HG02571 (cell line): ENCODE data around the gene TTR.

ENCODE experiments used
- ATAC-seq: cut with Tn5 transposase; IDR thresholded peaks from one replicate; pipeline ENCODE4 v1.9.1; 2021; ENCODE audit warnings: mild to moderate bottlenecking, moderate library complexity; ENCODE audit not compliant: unreplicated experiment

The TTR gene

GRCh38 chr18:31578126-31578525, 13.6 kb upstream of the TTR start:
- ATAC-seq = no peak

- ATAC-seq = no peak
Measured at GRCh38 chr18:31579375-31579774, 12.3 kb upstream of the TTR start.

DNA sequence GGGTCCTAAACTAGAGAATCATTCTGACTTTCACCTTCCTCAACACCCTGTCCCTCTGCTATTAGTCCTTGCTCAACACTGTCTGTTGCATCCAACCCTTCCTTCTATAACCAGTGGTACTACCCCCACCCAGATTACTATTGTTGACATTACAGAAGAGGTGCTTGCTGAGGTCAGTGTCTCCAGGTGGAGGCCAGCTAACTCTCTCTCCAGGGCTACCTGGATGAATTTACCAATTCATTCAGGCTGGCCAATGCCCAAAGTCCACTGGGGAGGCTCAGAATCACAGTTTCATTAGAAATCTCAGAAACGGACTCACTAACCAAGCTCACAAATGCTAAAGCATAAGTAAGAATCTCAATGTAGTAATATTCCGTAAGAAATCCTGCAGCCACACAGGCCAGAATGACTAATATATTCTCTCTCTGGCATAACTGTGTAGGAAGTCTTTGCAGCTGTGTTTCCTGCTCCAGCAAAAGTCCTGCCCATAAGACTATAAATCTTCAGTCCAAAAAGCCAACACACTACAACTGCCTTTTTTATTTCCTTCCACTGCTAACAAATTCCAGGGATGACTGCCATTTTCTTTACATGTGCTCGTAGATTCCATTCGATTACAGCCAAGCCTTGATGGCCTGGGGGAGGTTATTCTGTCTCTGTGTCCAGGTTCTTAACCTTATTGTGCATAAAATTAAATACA, 10.0 kb upstream of the TTR start:
- ATAC-seq = no peak

DNA sequence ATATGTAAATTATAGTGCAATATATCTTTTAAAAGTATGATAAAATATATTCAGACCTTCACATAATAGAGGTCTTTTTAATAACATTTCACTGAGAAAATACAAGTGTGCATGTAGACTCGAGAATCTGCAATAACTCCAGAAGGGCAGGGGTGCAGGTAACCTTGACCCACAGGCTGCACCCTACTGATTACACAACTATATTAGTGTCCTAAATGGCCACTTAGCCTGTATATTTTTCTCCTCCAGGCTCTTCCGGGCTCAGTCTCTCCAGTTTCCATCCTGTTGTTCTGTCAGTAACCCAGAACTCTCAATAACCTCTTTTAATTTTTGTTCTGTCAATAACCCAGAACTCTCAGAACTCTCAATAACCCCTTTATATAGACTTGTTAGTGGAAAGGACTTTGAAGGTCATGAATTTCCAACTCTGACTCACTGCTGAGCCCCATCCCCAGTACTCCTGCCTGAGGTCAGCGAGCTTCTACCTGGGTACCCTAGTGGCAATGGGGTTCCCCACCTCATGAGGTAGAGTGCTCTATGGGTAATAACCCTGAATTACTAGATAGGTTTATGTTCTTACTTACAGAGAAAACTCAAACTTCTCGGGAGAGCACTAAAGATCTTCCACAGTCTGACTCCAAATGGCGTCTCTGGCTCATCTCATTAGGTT, 8.4 kb upstream of the TTR start:
- no peak for ATAC-seq

- ATAC-seq = no peak
Measured at GRCh38 chr18:31585991-31586390, 5.7 kb upstream of the TTR start.

- ATAC-seq = no peak
Measured at GRCh38 chr18:31586616-31587015, 5.1 kb upstream of the TTR start.

DNA sequence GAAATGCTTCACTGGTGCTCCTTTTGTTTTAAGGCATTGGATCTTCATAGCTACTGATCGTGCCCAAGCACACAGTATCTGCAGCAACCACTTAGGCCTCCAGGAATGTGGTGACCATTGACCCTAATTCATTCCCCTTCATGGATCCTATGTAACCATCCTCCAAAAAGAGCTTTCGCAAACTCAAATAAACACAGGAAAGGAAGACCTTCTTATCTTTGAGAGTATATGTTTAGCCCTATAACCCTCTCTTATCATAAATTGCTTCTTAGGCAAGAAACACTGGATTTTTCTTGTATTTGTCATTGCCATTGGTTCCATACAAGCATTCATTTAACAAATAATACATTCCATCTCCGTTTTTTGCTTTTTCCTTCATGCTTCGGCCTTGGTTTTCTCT, 4.1 kb upstream of the TTR start:
- no peak for ATAC-seq

DNA sequence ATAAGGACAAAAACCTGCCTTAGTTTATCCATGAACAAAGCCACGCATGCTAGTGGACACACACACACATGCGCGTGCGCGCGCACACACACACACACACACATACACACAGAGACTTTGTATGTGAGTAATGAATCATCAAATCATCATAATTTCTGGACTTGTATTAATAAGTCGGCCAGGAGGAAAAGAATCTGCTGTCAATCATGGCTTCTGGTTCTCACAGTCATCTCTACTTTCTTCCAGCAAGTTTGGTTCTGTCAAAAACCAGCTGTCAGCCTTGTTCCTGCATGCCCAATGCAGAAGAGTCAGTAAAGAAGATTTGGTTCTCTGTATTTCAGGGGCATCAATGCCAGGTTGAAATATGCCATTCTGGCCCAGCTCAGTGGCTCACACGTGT, 1.1 kb upstream of the TTR start:
- ATAC-seq = no peak

DNA sequence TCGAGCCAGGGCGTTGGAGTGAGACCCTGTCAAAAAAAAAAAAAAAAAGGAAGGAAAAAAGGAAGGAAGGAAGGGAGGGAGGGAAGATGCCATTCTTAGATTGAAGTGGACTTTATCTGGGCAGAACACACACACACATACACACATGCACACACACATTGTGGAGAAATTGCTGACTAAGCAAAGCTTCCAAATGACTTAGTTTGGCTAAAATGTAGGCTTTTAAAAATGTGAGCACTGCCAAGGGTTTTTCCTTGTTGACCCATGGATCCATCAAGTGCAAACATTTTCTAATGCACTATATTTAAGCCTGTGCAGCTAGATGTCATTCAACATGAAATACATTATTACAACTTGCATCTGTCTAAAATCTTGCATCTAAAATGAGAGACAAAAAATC, 564 bp upstream of the TTR start:
- no peak for ATAC-seq

DNA sequence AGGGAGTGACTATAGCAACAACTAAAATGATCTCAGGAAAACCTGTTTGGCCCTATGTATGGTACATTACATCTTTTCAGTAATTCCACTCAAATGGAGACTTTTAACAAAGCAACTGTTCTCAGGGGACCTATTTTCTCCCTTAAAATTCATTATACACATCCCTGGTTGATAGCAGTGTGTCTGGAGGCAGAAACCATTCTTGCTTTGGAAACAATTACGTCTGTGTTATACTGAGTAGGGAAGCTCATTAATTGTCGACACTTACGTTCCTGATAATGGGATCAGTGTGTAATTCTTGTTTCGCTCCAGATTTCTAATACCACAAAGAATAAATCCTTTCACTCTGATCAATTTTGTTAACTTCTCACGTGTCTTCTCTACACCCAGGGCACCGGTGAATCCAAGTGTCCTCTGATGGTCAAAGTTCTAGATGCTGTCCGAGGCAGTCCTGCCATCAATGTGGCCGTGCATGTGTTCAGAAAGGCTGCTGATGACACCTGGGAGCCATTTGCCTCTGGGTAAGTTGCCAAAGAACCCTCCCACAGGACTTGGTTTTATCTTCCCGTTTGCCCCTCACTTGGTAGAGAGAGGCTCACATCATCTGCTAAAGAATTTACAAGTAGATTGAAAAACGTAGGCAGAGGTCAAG, 955 bp downstream of the TTR start:
- no peak for ATAC-seq

DNA sequence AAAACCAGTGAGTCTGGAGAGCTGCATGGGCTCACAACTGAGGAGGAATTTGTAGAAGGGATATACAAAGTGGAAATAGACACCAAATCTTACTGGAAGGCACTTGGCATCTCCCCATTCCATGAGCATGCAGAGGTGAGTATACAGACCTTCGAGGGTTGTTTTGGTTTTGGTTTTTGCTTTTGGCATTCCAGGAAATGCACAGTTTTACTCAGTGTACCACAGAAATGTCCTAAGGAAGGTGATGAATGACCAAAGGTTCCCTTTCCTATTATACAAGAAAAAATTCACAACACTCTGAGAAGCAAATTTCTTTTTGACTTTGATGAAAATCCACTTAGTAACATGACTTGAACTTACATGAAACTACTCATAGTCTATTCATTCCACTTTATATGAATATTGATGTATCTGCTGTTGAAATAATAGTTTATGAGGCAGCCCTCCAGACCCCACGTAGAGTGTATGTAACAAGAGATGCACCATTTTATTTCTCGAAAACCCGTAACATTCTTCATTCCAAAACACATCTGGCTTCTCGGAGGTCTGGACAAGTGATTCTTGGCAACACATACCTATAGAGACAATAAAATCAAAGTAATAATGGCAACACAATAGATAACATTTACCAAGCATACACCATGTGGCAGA, 3.6 kb downstream of the TTR start:
- ATAC-seq = no peak

- ATAC-seq = no peak
Measured at GRCh38 chr18:31596081-31596872, 4.6 kb downstream of the TTR start.

- ATAC-seq = no peak
Measured at GRCh38 chr18:31598021-31598805, 6.5 kb downstream of the TTR start.

GRCh38 chr18:31603315-31603714, 11.6 kb downstream of the TTR start:
- no peak for ATAC-seq

- ATAC-seq = no peak
Measured at GRCh38 chr18:31606265-31606664, 14.6 kb downstream of the TTR start.

- no peak for ATAC-seq
Measured at GRCh38 chr18:31607384-31607783, 15.7 kb downstream of the TTR start.

DNA sequence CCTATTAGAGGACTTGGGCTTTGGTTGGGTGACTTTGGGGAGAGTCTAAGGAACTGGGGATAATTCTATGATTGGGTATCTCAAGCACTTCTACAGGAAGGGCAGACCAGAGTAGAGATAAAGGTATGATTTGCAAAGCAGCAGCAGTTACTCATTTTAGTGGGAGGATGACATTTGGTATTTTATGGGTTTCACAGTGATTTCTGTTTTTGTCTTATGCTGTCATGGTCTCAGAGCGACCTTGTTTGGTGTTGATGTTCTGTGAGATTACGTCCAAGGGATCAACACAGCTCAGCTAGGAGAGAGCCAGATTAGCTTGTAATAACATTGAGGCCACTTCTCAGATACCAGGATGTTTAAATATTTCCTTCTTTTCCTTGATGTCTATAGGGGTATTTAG, 18.2 kb downstream of the TTR start:
- ATAC-seq = no peak

GRCh38 chr18:31610286-31611205, 18.9 kb downstream of the TTR start:
- ATAC-seq = no peak

DNA sequence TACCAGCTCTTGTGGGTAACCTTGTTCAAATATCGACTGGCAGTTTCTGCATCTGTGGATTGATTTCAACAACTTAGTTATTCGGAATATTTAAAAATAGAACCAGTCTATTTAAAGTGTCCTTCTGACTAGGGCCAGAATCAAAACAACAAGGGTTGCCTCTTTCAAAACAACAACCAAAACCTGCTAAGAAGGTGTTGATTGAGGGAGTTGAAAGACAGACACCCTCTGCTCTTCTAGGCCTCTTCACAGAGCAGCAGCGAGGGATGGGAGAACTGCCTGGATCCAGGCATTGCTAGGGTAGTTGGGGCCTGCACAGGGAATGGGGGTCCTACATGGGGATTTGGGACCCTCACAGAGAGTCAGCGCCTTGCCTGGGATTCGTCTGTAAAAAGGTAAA, 19.8 kb downstream of the TTR start:
- no peak for ATAC-seq
